Suprapubic skin (tissue), 4 donors: ENCODE results near the gene PNMA1. TPM values are rescaled to one million over a fixed set of nuclear protein-coding genes. Genes with fewer than 3 reads are reported as not detected.

Source experiments
- DNase-seq, 2 donors: peaks; one replicate each; pipeline ENCODE4 v3.0.0-alpha.2; 2019; ENCODE audit warnings: low spot score in 2 of 2
- H3K27ac ChIP-seq: fragments of 200-600 bp; sonication (generic); one replicate; pipeline ENCODE4 v1.5.1; 2019
- H3K27me3 ChIP-seq: fragments of 200-600 bp; sonication (generic); one replicate; pipeline ENCODE4 v1.5.1; 2019
- H3K36me3 ChIP-seq: fragments of 200-600 bp; sonication (generic); one replicate; pipeline ENCODE4 v1.5.1; 2019
- H3K4me1 ChIP-seq: fragments of 200-600 bp; sonication (generic); one replicate; pipeline ENCODE4 v1.5.1; 2019
- H3K4me3 ChIP-seq: fragments of 200-600 bp; sonication (generic); one replicate; pipeline ENCODE4 v1.5.1; 2019; ENCODE audit warnings: mild to moderate bottlenecking
- H3K9me3 ChIP-seq: fragments of 200-600 bp; sonication (generic); one replicate; pipeline ENCODE4 v1.5.1; 2019
- CTCF ChIP-seq, 2 donors: fragments of 200-600 bp in 1 of 2; fragments of 450-650 bp in 1 of 2; sonication (generic) in 1 of 2; IDR thresholded peaks; one replicate each; pipeline ENCODE4 v1.5.1; 2016 to 2019; ENCODE audit warnings: antibody characterized with exemption in 2 of 2, mild to moderate bottlenecking in 1 of 2, moderate library complexity in 1 of 2
- EP300 ChIP-seq: sonication (generic); formaldehyde crosslinking; IDR thresholded peaks from one replicate; pipeline ENCODE4 v1.6.1; 2017; ENCODE audit warnings: antibody characterized with exemption
- POLR2A ChIP-seq, 2 donors: fragments of 450-650 bp; IDR thresholded peaks; one replicate each; pipeline ENCODE4 v1.6.1; 2017; ENCODE audit warnings: antibody characterized with exemption in 2 of 2, mild to moderate bottlenecking in 2 of 2, moderate library complexity in 2 of 2
- POLR2AphosphoS5 ChIP-seq, 3 donors: sonication (generic); formaldehyde crosslinking; IDR thresholded peaks; one replicate each; pipeline ENCODE4 v1.6.1; 2017; ENCODE audit warnings: antibody characterized with exemption in 3 of 3
- WGBS: methylation state at CpG from one replicate; pipeline ENCODE4 v1.1.5; 2018; 5-methylcytosine and 5-hydroxymethylcytosine counted together
- total RNA-seq, 4 donors: library from RNA; depleted of rRNA; stranded (reverse); fragments of >200 nt; gene quantifications; one replicate each; pipeline ENCODE4 v1.1.0, GENCODE V29; 2016

Gene PNMA1
- total RNA-seq, 4 donors from 2014 or later = 5.2 to 9.8 (median 6.4) TPM

GRCh38 chr14:73742520-73743238, 28.5 kb upstream of the PNMA1 start:
- H3K27me3 ChIP-seq = no peaks in the 10 kb centered on the region
- peaks cover 22% of the 10 kb centered on the region for H3K36me3 ChIP-seq
- DNase-seq = no peak
- 42% methylated on average over 6 of the region's 6 CpGs for WGBS
- no peak for TF ChIP-seq POLR2AphosphoS5 (IDR thresholded peaks at IDR 0.05)
- TF ChIP-seq CTCF (IDR thresholded peaks at IDR 0.05) = no peak
- TF ChIP-seq EP300 = no peak
- no peak for TF ChIP-seq POLR2A (IDR thresholded peaks at IDR 0.05)
- peaks cover 95% of the 10 kb centered on the region for H3K4me1 ChIP-seq
- H3K27ac ChIP-seq = peak overlapping the region; percentile 85
- H3K4me3 ChIP-seq = peak overlapping the region; percentile 23
- no peaks in the 10 kb centered on the region for H3K9me3 ChIP-seq

GRCh38 chr14:73741876-73742519, 27.8 kb upstream of the PNMA1 start:
- WGBS = 16% methylated on average over 10 of the region's 17 CpGs
- Histone ChIP-seq H3K27ac (peak overlapping the region; percentile 85), H3K27me3 (no peaks in the 10 kb centered on the region), H3K4me1 (peaks cover 89% of the 10 kb centered on the region), H3K4me3 (peak overlapping the region; percentile 23), H3K36me3 (peaks cover 27% of the 10 kb centered on the region), H3K9me3 (no peaks in the 10 kb centered on the region)
- no peak for TF ChIP-seq CTCF (IDR thresholded peaks at IDR 0.05)
- TF ChIP-seq POLR2AphosphoS5 (IDR thresholded peaks at IDR 0.05) = no peak
- TF ChIP-seq POLR2A (IDR thresholded peaks at IDR 0.05) = no peak
- no peak for TF ChIP-seq EP300
- peak in 1 of 2 donors; percentile 69 for DNase-seq

GRCh38 chr14:73741386-73741875, 27.2 kb upstream of the PNMA1 start:
- WGBS = 0% methylated on average over 12 of the region's 12 CpGs
- Histone ChIP-seq H3K4me3 (peak overlapping the region; percentile 23), H3K27ac (peak overlapping the region; percentile 85), H3K9me3 (no peaks in the 10 kb centered on the region), H3K27me3 (no peaks in the 10 kb centered on the region), H3K36me3 (peaks cover 32% of the 10 kb centered on the region), H3K4me1 (peaks cover 83% of the 10 kb centered on the region)
- DNase-seq = peak in 1 of 2 donors; percentile 84
- TF ChIP-seq CTCF (IDR thresholded peaks at IDR 0.05) (no peak), POLR2A (IDR thresholded peaks at IDR 0.05) (no peak), POLR2AphosphoS5 (IDR thresholded peaks at IDR 0.05) (no peak), EP300 (no peak)

GRCh38 chr14:73740618-73741326, 26.6 kb upstream of the PNMA1 start:
- WGBS = 3% methylated on average over 6 of the region's 9 CpGs
- Histone ChIP-seq H3K9me3 (no peaks in the 10 kb centered on the region), H3K4me3 (peak overlapping the region; percentile 23), H3K36me3 (peaks cover 38% of the 10 kb centered on the region), H3K4me1 (peaks cover 76% of the 10 kb centered on the region), H3K27me3 (no peaks in the 10 kb centered on the region), H3K27ac (peak overlapping the region; percentile 85)
- TF ChIP-seq POLR2AphosphoS5 (IDR thresholded peaks at IDR 0.05) (peak in 1 of 3 donors; percentile 67), POLR2A (IDR thresholded peaks at IDR 0.05) (no peak), EP300 (no peak)
- peak in 1 of 2 donors; percentile 90 for DNase-seq

- Histone ChIP-seq H3K4me1 (peaks cover 69% of the 10 kb centered on the region), H3K36me3 (peaks cover 45% of the 10 kb centered on the region), H3K4me3 (peak overlapping the region; percentile 23), H3K9me3 (no peaks in the 10 kb centered on the region), H3K27ac (peak overlapping the region; percentile 85), H3K27me3 (no peaks in the 10 kb centered on the region)
- WGBS = 44% methylated on average over 8 of the region's 12 CpGs
- peak in 1 of 2 donors; percentile 64 for DNase-seq
- TF ChIP-seq EP300 = no peak
- TF ChIP-seq POLR2AphosphoS5 (IDR thresholded peaks at IDR 0.05) = no peak
- no peak for TF ChIP-seq POLR2A (IDR thresholded peaks at IDR 0.05)
- TF ChIP-seq CTCF (IDR thresholded peaks at IDR 0.05) = no peak
Observed at GRCh38 chr14:73739899-73740617, 25.9 kb upstream of the PNMA1 start.
